KMS-11 (cell line): ENCODE results near the gene LPCAT3.
A peak's percentile ranks its signal among the peaks of the same experiment; 100 is the strongest.

Experiments used
- H2AFZ ChIP-seq: fragments of 200-600 bp; sonication (generic); 2 replicates; pipeline ENCODE4 v1.6.1; 2016; ENCODE audit warnings: antibody characterized with exemption, mixed run types, low read depth
- H3K27ac ChIP-seq: fragments of 200-600 bp; sonication (generic); 2 replicates; pipeline ENCODE4 v1.6.1; 2016; ENCODE audit warnings: mild to moderate bottlenecking, mixed run types
- H3K27me3 ChIP-seq: fragments of 200-600 bp; sonication (generic); 2 replicates; pipeline ENCODE4 v1.6.1; 2017; ENCODE audit warnings: mild to moderate bottlenecking, low read depth, mixed run types, moderate library complexity; ENCODE audit not compliant: insufficient read depth
- H3K36me3 ChIP-seq: fragments of 200-600 bp; sonication (generic); 2 replicates; pipeline ENCODE4 v1.6.1; 2017; ENCODE audit warnings: mild to moderate bottlenecking, mixed run types; ENCODE audit not compliant: insufficient read depth
- H3K4me1 ChIP-seq: fragments of 200-600 bp; sonication (generic); 2 replicates; pipeline ENCODE4 v1.6.1; 2016; ENCODE audit warnings: mild to moderate bottlenecking, low read depth, mixed run types; ENCODE audit not compliant: poor library complexity, severe bottlenecking
- H3K4me2 ChIP-seq: fragments of 200-600 bp; sonication (generic); 2 replicates; pipeline ENCODE4 v1.7.0; 2016; ENCODE audit warnings: mild to moderate bottlenecking, mixed run types
- H3K4me3 ChIP-seq: fragments of 200-600 bp; sonication (generic); IDR thresholded peaks from 2 replicates; pipeline ENCODE4 v1.6.1; 2017; ENCODE audit warnings: low read depth, low read length, mixed read lengths; ENCODE audit not compliant: insufficient read depth
- H3K79me2 ChIP-seq: fragments of 200-600 bp; sonication (generic); 2 replicates; pipeline ENCODE4 v1.6.1; 2016; ENCODE audit warnings: low read depth, mixed run types; ENCODE audit not compliant: insufficient read depth
- H3K9ac ChIP-seq: fragments of 200-600 bp; sonication (generic); 2 replicates; pipeline ENCODE4 v1.6.1; 2016; ENCODE audit warnings: mild to moderate bottlenecking, mixed run types
- H4K20me1 ChIP-seq: fragments of 200-600 bp; sonication (generic); 2 replicates; pipeline ENCODE4 v1.6.1; 2016; ENCODE audit warnings: mild to moderate bottlenecking, mixed run types; ENCODE audit not compliant: insufficient read depth
- CTCF ChIP-seq: fragments of 200-600 bp; sonication (generic); conservative IDR thresholded peaks from 2 replicates; pipeline ENCODE4 v1.6.1; 2017; ENCODE audit warnings: low read depth, mild to moderate bottlenecking, antibody characterized with exemption, low read length, moderate library complexity, mixed read lengths

The LPCAT3 gene

GRCh38 chr12:6932766-6933165 is 85.5 kb downstream of the LPCAT3 start:
- H3K9ac ChIP-seq: no peak overlapping the region
- no peak overlapping the region for H2AFZ ChIP-seq
- H3K4me1 ChIP-seq: peaks cover 15% of the 10 kb centered on the region
- H3K36me3 ChIP-seq: no peaks in the 10 kb centered on the region
- H3K27ac ChIP-seq: no peak overlapping the region
- no peak for TF ChIP-seq CTCF
- H4K20me1 ChIP-seq: no peaks in the 10 kb centered on the region
- H3K4me2 ChIP-seq: no peak overlapping the region
- no peaks in the 10 kb centered on the region for H3K27me3 ChIP-seq
- no peak overlapping the region for H3K4me3 ChIP-seq
- H3K79me2 ChIP-seq: peaks cover 20% of the 10 kb centered on the region; the same call in 1 of the 2 replicates

- H3K79me2 ChIP-seq: peaks cover 20% of the 10 kb centered on the region; the same call in 1 of the 2 replicates
- no peak overlapping the region for H3K27ac ChIP-seq
- H3K9ac ChIP-seq: no peak overlapping the region
- H4K20me1 ChIP-seq: no peaks in the 10 kb centered on the region
- TF ChIP-seq CTCF: no peak
- no peaks in the 10 kb centered on the region for H3K36me3 ChIP-seq
- H3K4me2 ChIP-seq: peak overlapping the region; percentile 78
- no peak overlapping the region for H3K4me3 ChIP-seq
- peaks cover 31% of the 10 kb centered on the region for H3K4me1 ChIP-seq
- H3K27me3 ChIP-seq: no peaks in the 10 kb centered on the region
- H2AFZ ChIP-seq: no peak overlapping the region
These were observed 88.5 kb downstream of the LPCAT3 start for GRCh38 chr12:6929466-6930452.

DNA sequence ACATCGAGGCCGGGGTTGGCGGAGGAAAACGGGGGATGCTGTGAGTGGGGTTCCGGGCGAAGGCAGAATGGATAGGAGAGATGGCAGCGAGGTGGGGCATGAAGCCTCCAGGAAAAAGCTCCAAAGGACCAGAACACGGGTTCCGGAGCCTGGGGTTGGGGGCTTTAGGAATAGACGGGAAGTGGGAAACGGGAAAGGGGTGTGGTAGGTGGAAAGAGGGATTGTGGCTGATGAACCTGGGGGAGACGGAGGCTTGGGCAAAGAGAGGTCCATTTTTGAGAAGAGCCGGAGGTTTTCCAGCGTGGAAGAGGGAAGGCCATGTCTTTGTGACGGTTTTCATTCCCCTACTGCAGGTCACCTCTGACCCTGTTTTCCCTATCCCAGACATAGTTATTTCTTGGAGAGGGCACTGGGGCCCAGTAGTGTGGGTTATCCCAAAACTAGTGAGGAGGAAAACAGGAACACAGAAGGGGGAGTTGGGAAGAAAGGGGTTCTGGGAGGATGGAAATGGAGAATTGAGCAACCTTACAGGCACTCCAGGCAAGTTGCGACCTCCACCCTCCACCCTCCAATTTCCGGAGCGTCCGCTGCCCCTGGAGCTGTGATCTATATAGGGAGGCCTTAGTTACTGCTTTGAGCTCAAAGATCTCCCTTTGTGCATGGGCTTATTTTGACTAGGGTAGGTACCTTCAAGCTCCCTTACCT is 89.4 kb downstream of the LPCAT3 start:
- peaks cover 35% of the 10 kb centered on the region for H3K4me1 ChIP-seq
- no peak overlapping the region for H3K27ac ChIP-seq
- no peak for TF ChIP-seq CTCF
- no peak overlapping the region for H2AFZ ChIP-seq
- H3K27me3 ChIP-seq: no peaks in the 10 kb centered on the region
- peak overlapping the region; percentile 78 for H3K4me2 ChIP-seq
- H3K36me3 ChIP-seq: no peaks in the 10 kb centered on the region
- peak overlapping the region; percentile 56 for H3K9ac ChIP-seq
- H3K79me2 ChIP-seq: peaks cover 20% of the 10 kb centered on the region; the same call in 1 of the 2 replicates
- no peak overlapping the region for H3K4me3 ChIP-seq
- H4K20me1 ChIP-seq: no peaks in the 10 kb centered on the region

GRCh38 chr12:6928022-6928702 is 90.1 kb downstream of the LPCAT3 start:
- no peaks in the 10 kb centered on the region for H4K20me1 ChIP-seq
- no peak overlapping the region for H3K27ac ChIP-seq
- peak overlapping the region; percentile 86 for H3K9ac ChIP-seq
- H3K4me1 ChIP-seq: peaks cover 35% of the 10 kb centered on the region
- H3K4me2 ChIP-seq: peak overlapping the region; percentile 78
- no peaks in the 10 kb centered on the region for H3K27me3 ChIP-seq
- H2AFZ ChIP-seq: no peak overlapping the region
- H3K36me3 ChIP-seq: no peaks in the 10 kb centered on the region
- no peak for TF ChIP-seq CTCF
- peaks cover 20% of the 10 kb centered on the region; the same call in 1 of the 2 replicates for H3K79me2 ChIP-seq
- no peak overlapping the region for H3K4me3 ChIP-seq
